Neutrophil (primary cell): ENCODE results near the gene TMEM132D.

Experiments used
- H3K27ac ChIP-seq: fragments of 200-600 bp; sonication (generic); 2 replicates; pipeline ENCODE4 v1.5.1; 2016; ENCODE audit warnings: mild to moderate bottlenecking, moderate library complexity
- H3K27me3 ChIP-seq: fragments of 200-600 bp; sonication (generic); 2 replicates; pipeline ENCODE4 v1.6.0; 2016; ENCODE audit warnings: mild to moderate bottlenecking
- H3K36me3 ChIP-seq: fragments of 200-600 bp; sonication (generic); 2 replicates; pipeline ENCODE4 v1.5.1; 2017
- H3K4me1 ChIP-seq, 2 experiments: fragments of 200-600 bp in 1 of 2; sonication (generic) in 1 of 2; 1 replicate in 1 of 2; 2 replicates in 1 of 2; pipeline versions ENCODE4 v1.5.1 to v1.6.1; 2013 to 2016; ENCODE audit warnings: low read depth in 1 of 2, low read length in 1 of 2, mild to moderate bottlenecking in 1 of 2, moderate library complexity in 1 of 2; ENCODE audit not compliant: control insufficient read depth in 1 of 2, insufficient read depth in 1 of 2
- H3K4me3 ChIP-seq, 2 experiments: fragments of 200-600 bp in 1 of 2; sonication (generic) in 1 of 2; 1 replicate in 1 of 2; 2 replicates in 1 of 2; pipeline ENCODE4 v1.5.1; 2013 to 2016; ENCODE audit warnings: low read depth in 1 of 2, low read length in 1 of 2, mild to moderate bottlenecking in 1 of 2, moderate library complexity in 1 of 2
- H3K9me3 ChIP-seq: fragments of 200-600 bp; sonication (generic); 2 replicates; pipeline ENCODE4 v1.5.1; 2016
- TF ChIP-seq, protein P1 (sequence below): fragments of 200-600 bp; sonication (generic); IDR thresholded peaks from 2 replicates; pipeline ENCODE4 v1.5.1; 2016; ENCODE audit warnings: antibody characterized with exemption

The TMEM132D gene

DNA sequence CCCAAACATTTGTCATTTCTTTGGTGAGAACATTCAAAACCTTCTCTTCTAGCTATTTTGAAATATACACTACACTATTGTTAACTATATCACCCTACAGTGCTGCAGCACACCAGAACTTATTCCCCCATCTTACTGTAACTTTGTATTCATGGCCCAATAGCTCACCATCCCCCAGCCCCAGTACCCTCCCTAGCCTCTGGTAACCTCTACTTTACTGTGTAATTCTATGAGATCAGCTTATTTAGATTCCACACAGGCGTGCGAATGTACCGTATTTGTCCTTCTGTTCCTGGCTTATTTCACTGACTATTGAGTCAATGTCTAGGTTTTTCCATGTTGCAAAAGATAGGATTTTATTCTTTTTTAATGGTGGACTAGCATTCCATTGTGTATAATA, 469.0 kb downstream of the TMEM132D start:
- no peak overlapping the region for H3K27ac ChIP-seq
- TF ChIP-seq, protein P1, sequence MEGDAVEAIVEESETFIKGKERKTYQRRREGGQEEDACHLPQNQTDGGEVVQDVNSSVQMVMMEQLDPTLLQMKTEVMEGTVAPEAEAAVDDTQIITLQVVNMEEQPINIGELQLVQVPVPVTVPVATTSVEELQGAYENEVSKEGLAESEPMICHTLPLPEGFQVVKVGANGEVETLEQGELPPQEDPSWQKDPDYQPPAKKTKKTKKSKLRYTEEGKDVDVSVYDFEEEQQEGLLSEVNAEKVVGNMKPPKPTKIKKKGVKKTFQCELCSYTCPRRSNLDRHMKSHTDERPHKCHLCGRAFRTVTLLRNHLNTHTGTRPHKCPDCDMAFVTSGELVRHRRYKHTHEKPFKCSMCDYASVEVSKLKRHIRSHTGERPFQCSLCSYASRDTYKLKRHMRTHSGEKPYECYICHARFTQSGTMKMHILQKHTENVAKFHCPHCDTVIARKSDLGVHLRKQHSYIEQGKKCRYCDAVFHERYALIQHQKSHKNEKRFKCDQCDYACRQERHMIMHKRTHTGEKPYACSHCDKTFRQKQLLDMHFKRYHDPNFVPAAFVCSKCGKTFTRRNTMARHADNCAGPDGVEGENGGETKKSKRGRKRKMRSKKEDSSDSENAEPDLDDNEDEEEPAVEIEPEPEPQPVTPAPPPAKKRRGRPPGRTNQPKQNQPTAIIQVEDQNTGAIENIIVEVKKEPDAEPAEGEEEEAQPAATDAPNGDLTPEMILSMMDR: no peak
- H3K36me3 ChIP-seq: no peaks in the 10 kb centered on the region
- no peaks in the 10 kb centered on the region for H3K9me3 ChIP-seq
- H3K4me3 ChIP-seq: no peak overlapping the region
- no peaks in the 10 kb centered on the region for H3K27me3 ChIP-seq
- no peaks in the 10 kb centered on the region for H3K4me1 ChIP-seq

DNA sequence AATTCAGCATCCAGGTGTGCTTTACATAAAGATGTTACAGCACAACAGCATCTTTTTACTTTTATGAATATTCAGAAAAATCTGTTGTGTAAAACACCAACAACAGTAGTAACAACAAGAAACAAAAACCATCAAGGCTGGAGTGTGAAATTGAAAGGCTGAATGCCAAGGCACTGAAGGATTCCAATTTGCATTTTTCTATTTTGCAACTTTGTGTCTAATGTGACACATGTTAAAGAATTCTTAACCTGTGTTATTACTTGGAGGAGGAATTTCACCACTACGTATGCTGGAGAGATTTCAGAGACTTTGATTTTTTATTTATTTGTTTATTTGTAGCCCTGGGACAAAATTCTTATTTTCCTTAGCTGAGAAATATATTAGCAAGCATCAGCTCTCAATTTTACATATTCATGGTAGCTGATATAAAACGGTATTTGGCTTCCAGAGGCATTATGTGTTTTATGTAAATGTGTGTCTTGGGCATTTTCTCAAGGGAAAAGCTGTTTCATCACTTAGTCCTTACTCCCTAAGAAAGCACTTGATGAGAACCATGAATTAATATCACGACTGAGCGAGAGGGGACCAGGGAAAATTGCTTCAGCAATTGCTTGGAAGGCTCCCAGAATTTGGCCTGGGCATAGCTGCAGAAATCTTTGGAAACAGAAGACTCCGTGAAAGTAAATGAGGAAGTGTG, 475.4 kb downstream of the TMEM132D start:
- Histone ChIP-seq H3K36me3 (no peaks in the 10 kb centered on the region), H3K9me3 (no peaks in the 10 kb centered on the region), H3K27me3 (no peaks in the 10 kb centered on the region), H3K27ac (no peak overlapping the region), H3K4me3 (no peak overlapping the region), H3K4me1 (no peaks in the 10 kb centered on the region)
- TF ChIP-seq, protein P1: no peak

DNA sequence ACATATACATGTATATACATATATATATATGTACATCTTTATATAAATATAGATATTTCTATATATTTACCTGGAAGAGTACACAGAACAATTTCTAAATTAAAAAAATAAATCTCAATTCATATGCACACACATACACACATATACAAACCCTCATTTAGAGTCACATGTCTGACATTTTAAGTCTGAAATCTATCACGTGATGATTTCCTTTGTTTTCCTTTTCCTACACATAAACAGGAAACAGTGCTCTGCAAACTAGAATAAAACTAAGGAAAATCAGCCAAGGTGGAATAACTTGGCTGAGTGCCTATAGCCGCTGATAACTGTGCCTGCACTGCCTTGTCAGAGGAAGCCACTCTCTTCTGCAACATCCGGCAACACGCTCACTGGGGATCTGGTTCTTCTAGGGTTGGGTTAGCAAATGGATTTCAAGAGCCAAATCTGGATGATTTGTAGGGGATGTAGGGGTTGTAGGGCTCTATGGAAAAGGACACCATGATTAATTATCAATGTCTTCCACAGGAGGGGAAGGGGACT, 480.7 kb downstream of the TMEM132D start:
- H3K9me3 ChIP-seq: no peaks in the 10 kb centered on the region

DNA sequence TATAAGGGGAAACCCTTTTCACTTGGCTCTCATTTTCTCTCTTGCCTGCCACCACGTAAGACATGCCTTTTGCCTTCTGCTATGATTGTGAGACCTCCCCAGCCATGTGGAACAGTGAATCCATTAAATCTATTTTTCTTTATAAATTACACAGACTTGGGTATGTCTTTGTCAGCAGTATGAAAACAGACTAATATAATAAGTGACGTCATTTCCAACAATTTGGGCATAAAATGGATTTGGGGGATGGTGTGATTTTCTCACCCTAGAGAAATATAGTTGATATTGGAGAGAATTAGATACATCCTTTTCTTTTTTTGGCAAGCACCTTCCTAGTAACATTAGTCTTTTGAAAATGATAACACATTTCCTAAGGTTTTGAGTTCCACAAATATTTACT, 490.5 kb downstream of the TMEM132D start:
- TF ChIP-seq, protein P1: no peak
- H3K4me1 ChIP-seq: no peaks in the 10 kb centered on the region
- H3K9me3 ChIP-seq: no peaks in the 10 kb centered on the region
- H3K27me3 ChIP-seq: no peaks in the 10 kb centered on the region
- H3K27ac ChIP-seq: no peak overlapping the region
- no peak overlapping the region for H3K4me3 ChIP-seq
- H3K36me3 ChIP-seq: no peaks in the 10 kb centered on the region

More for the DNA sequence above, 480.7 kb downstream of the TMEM132D start:
- Histone ChIP-seq H3K27ac (no peak overlapping the region), H3K4me3 (no peak overlapping the region), H3K27me3 (no peaks in the 10 kb centered on the region), H3K36me3 (no peaks in the 10 kb centered on the region), H3K4me1 (no peaks in the 10 kb centered on the region)
- TF ChIP-seq, protein P1: no peak

DNA sequence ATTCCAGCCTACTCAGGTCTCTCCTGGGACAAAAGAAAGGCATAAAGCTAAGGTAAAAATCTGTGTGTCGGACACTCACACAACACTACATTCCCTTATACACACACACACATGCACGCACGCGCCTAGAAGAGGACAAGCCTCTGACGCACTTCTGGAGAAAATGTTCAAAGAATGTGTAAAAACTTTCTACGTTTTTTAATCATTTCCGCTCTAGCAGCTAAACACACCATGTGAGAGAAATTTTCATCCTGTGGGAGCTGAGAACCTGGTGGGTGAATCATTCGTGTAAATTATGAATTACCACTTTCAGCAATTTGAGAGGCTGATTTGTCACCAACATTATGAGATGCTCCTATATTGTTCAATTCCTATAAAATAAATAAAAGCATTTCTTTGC, 494.5 kb downstream of the TMEM132D start:
- no peak overlapping the region for H3K27ac ChIP-seq
- H3K27me3 ChIP-seq: no peaks in the 10 kb centered on the region
- no peaks in the 10 kb centered on the region for H3K4me1 ChIP-seq
- no peak overlapping the region for H3K4me3 ChIP-seq
- H3K9me3 ChIP-seq: no peaks in the 10 kb centered on the region
- no peaks in the 10 kb centered on the region for H3K36me3 ChIP-seq
- TF ChIP-seq, protein P1: no peak
